GM12878 (cell line): ENCODE results near the gene COIL. TPM values are rescaled to one million over a fixed set of nuclear protein-coding genes. Genes with fewer than 3 reads are reported as not detected.

Source experiments
- ATAC-seq: fragments of 200-7000 bp; cut with Tn5 transposase; 3 replicates; pipeline ENCODE4 v1.9.1; 2020; ENCODE audit warnings: mild to moderate bottlenecking, moderate library complexity
- BruUV-seq: library from RNA; stranded (reverse); fragments of 400-500 nt; replicated peaks from 2 replicates; lab custom pipeline; 2021; lab: Mats Ljungman, UMichigan
- CTCF ChIA-PET: fragments of 300-600 bp; sonication (Branson Sonifier 250); formaldehyde crosslinking; extraction: SDS; loops from one replicate; lab custom pipeline; 2021; ENCODE audit warnings: inconsistent platforms; lab: Yijun Ruan, JAX
- POLR2A ChIA-PET: fragments of 350-600 bp; formaldehyde crosslinking; extraction: SDS; loops from one replicate; lab custom pipeline; 2021; ENCODE audit warnings: inconsistent platforms; lab: Charles Lee
- RAD21 ChIA-PET: fragments of 300-600 bp; sonication (Branson Sonifier 250); formaldehyde crosslinking; loops from one replicate; lab custom pipeline; 2023; ENCODE audit warnings: antibody characterized with exemption; ENCODE audit not compliant: unreplicated experiment; lab: Charles Lee
- SMC1A ChIA-PET: fragments of 300-600 bp; sonication (Branson Sonifier 250); formaldehyde crosslinking; loops from one replicate; lab custom pipeline; 2023; ENCODE audit not compliant: unreplicated experiment, uncharacterized antibody; lab: Charles Lee
- DNase-seq: peaks from one replicate; pipeline ENCODE4 v3.0.0-alpha.2; 2011; ENCODE audit warnings: low read depth, low spot score
- FAIRE-seq: peaks from 3 replicates; lab custom pipeline; 2011; peaks lifted over from hg19 to GRCh38; lab: Jason Lieb, UNC
- H2AFZ ChIP-seq: 2 replicates; pipeline ENCODE4 v1.6.0; 2011; ENCODE audit warnings: low read depth, low read length, control low read depth; ENCODE audit not compliant: control insufficient read depth
- H3K27ac ChIP-seq: 2 replicates; pipeline ENCODE4 v1.5.1; 2011; ENCODE audit warnings: control low read depth; ENCODE audit not compliant: control insufficient read depth, insufficient read depth
- H3K27me3 ChIP-seq, 2 experiments: replicated peaks in 1 of 2; 2 replicates each; pipeline versions ENCODE4 v1.6.0 to v1.6.1; 2011; ENCODE audit warnings: low read length in 1 of 2; ENCODE audit not compliant: control insufficient read depth in 2 of 2, insufficient read depth in 2 of 2
- H3K36me3 ChIP-seq, 2 experiments: 2 replicates each; pipeline ENCODE4 v1.5.1; 2011; ENCODE audit warnings: low read length in 1 of 2; ENCODE audit not compliant: control insufficient read depth in 2 of 2, insufficient read depth in 2 of 2
- H3K4me1 ChIP-seq: 2 replicates; pipeline ENCODE4 v1.6.1; 2011; ENCODE audit warnings: mild to moderate bottlenecking, low read length, moderate library complexity, mixed read lengths; ENCODE audit not compliant: control insufficient read depth, insufficient read depth
- H3K4me2 ChIP-seq: 2 replicates; pipeline ENCODE4 v1.6.0; 2011; ENCODE audit warnings: control low read depth; ENCODE audit not compliant: control insufficient read depth, insufficient read depth
- H3K4me3 ChIP-seq: fragments of 200-600 bp; sonication (generic); 2 replicates; pipeline ENCODE4 v1.5.1; 2016
- H3K79me2 ChIP-seq: 2 replicates; pipeline ENCODE4 v1.6.0; 2011; ENCODE audit warnings: low read length; ENCODE audit not compliant: control insufficient read depth, insufficient read depth
- H3K9ac ChIP-seq: 2 replicates; pipeline ENCODE4 v1.8.0; 2011; ENCODE audit warnings: low read length, control low read depth, mixed read lengths; ENCODE audit not compliant: control insufficient read depth, insufficient read depth
- H3K9me3 ChIP-seq: replicated peaks from 3 replicates; pipeline ENCODE4 v1.5.1; 2011; ENCODE audit warnings: mild to moderate bottlenecking, low read length; ENCODE audit not compliant: control insufficient read depth, insufficient read depth
- H4K20me1 ChIP-seq: 2 replicates; pipeline ENCODE4 v1.6.0; 2011; ENCODE audit not compliant: control insufficient read depth, insufficient read depth
- ATF2 ChIP-seq: IDR thresholded peaks from 2 replicates; pipeline ENCODE4 v1.6.1; 2012; ENCODE audit warnings: low read length, inconsistent platforms
- FOS ChIP-seq: IDR thresholded peaks from 3 replicates; pipeline ENCODE4 v1.6.1; 2011; ENCODE audit warnings: borderline replicate concordance; ENCODE audit not compliant: insufficient read length; ENCODE audit errors: extremely low read depth
- GABPA ChIP-seq: IDR thresholded peaks from 2 replicates; pipeline ENCODE4 v1.6.1; 2014; ENCODE audit warnings: antibody characterized with exemption, low read depth, mild to moderate bottlenecking, inconsistent platforms
- HDAC6 ChIP-seq: fragments of 200-600 bp; sonication (generic); IDR thresholded peaks from one replicate; pipeline ENCODE4 v1.8.0; 2017; ENCODE audit warnings: antibody characterized with exemption; ENCODE audit not compliant: unreplicated experiment
- PML ChIP-seq: IDR thresholded peaks from 2 replicates; pipeline ENCODE4 v1.6.1; 2012; ENCODE audit warnings: low read length, inconsistent platforms
- RFX5 ChIP-seq: IDR thresholded peaks from 2 replicates; pipeline ENCODE4 v1.6.1; 2011; ENCODE audit warnings: low read depth, low read length, improper control_type of control experiment
- ZBTB33 ChIP-seq: fragments of 450-650 bp; IDR thresholded peaks from 2 replicates; pipeline ENCODE4 v1.6.1; 2017; ENCODE audit warnings: mild to moderate bottlenecking
- WGBS: methylation state at CpG from one replicate; pipeline ENCODE4 v1.1.6; 2016; ENCODE audit warnings: low lambda C conversion rate; ENCODE audit not compliant: insufficient replicate concordance, insufficient coverage; ENCODE audit errors: missing lambda C conversion rate; 5-methylcytosine and 5-hydroxymethylcytosine counted together
- in situ Hi-C: fragments of 300-500 bp; cut with MboI; formaldehyde crosslinking; loops from 9 replicates; pipeline ENCODE4 v1.14.3; 2018; ENCODE audit warnings: mixed read lengths
- intact Hi-C: fragments of 100-400 bp; cut with micrococcal nuclease; formaldehyde crosslinking; loops from one replicate; pipeline ENCODE4 v1.14.2; 2022; ENCODE audit not compliant: unreplicated experiment
- polyA plus RNA-seq, 11 experiments: library from polyadenylated mRNA; depleted of rRNA in 4 of 11; unstranded in 6 of 11; stranded (reverse) in 5 of 11; fragments of >200 nt; fragmentation: Nextera tagmentation in 4 of 11; fragmentation: Illumina TruSeq in 1 of 11; extraction: Ambion mirVana in 4 of 11; extraction: Trizol in 1 of 11; gene quantifications; 1 replicate in 1 of 11; 2 replicates in 10 of 11; pipeline versions ENCODE4 v1.2.1 to v1.2.3, GENCODE V29; 2011 to 2016; ENCODE audit warnings: inconsistent platforms in 2 of 11, missing spikeins in 2 of 11, low read depth in 1 of 11
- total RNA-seq, 4 experiments: library from RNA; depleted of rRNA in 3 of 4; stranded (reverse); fragments of >200 nt in 3 of 4; fragmentation: Illumina TruSeq in 1 of 4; extraction: Trizol in 1 of 4; gene quantifications; 2 replicates each; pipeline versions ENCODE4 v1.2.1 to v1.2.3, GENCODE V29; 2013 to 2021

COIL gene
- total and polyA plus RNA-seq, 10 of the 15 experiments (the other 5 are each of a cell fraction or from before 2014, with no cell fraction given) = 13.7 to 24.3 (median 17.4) TPM

DNA sequence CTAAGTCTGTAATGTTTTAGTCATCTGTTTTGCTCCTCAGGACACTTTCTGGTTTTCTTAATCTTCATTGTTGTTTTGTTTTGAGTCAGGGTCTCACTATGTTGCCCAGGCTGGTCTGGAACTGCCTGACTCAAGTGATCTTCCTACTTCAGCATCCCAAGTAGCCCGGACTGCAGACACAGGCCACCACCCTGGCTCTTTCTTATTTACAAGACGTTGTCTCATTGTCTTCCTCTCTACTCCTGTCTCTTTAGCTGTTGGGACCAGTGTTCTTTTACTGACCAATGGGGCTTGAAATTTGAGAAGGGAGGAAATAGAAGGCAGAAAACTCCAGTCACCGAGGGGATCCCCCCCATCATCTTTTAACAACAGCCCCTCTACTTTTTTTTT lies 18.2 kb upstream of the COIL start:
- BruUV-seq = no TSS peak
- CTCF ChIA-PET = interaction anchor here (0.6 to 2.0 kb wide), 8 partner anchors 11 to 155 kb away, joined by 3 to 9 read pairs (median 4); partner anchors contain the start of gene COIL
- Histone ChIP-seq H4K20me1 (no peaks in the 10 kb centered on the region), H3K9me3 (no peaks in the 10 kb centered on the region), H3K4me2 (peak overlapping the region; percentile 87), H3K79me2 (peaks cover 14% of the 10 kb centered on the region), H2AFZ (peak overlapping the region; percentile 82), H3K27me3 (no peaks in the 10 kb centered on the region), H3K4me3 (peak overlapping the region; percentile 77), H3K36me3 (peaks cover 0 to 4% of the 10 kb centered on the region in 2 experiments; a peak in 1 of 4 replicates), H3K27ac (peak overlapping the region; percentile 83; the same call in 1 of the 2 replicates), H3K4me1 (no peaks in the 10 kb centered on the region; the same call in 1 of the 2 replicates), H3K9ac (peak overlapping the region; percentile 76)
- WGBS = 3% methylated on average over 3 of the region's 3 CpGs
- intact Hi-C loops (loop anchor here (5.0 kb wide), 1 partner anchor 108 kb away; the partner anchor contains the start of gene AKAP1), in situ Hi-C loops (no loop called here)
- ATAC-seq (peak; percentile 39), DNase-seq (no peak), FAIRE-seq (no peak)
- SMC1A ChIA-PET = interaction anchor here (0.6 to 3.5 kb wide), 12 partner anchors 9 to 159 kb away, joined by 3 to 41 read pairs (median 4); partner anchors contain the start of gene COIL
- RAD21 ChIA-PET = interaction anchor here (0.9 to 2.0 kb wide), 9 partner anchors 11 to 144 kb away, joined by 3 to 6 read pairs (median 4); partner anchors contain the start of genes AKAP1 and TRIM25
- POLR2A ChIA-PET = interaction anchor here (0.5 to 1.9 kb wide), 7 partner anchors 13 to 144 kb away, joined by 3 to 9 read pairs (median 5); no protein-coding TSS in a partner anchor
- TF ChIP-seq RFX5 = no peak
- TF ChIP-seq ZBTB33 = no peak
- TF ChIP-seq FOS = no peak
- no peak for TF ChIP-seq PML
- no peak for TF ChIP-seq HDAC6
- TF ChIP-seq ATF2 = no peak
- no peak for TF ChIP-seq GABPA
